ENCODE data around the gene MCF2L2.
"Not testable (repeated sequence)": the region's sequence is repeated elsewhere in the genome, so short reads cannot be mapped to it uniquely, and the experiment has no call there.

Gene MCF2L2

GRCh38 chr3:183443395-183444385 is 15.3 kb upstream of the MCF2L2 start:
- no peak for DNase-seq

GRCh38 chr3:183442994-183443393 is 14.6 kb upstream of the MCF2L2 start:
- no peak for DNase-seq

- not testable (repeated sequence) for DNase-seq
Observed at GRCh38 chr3:183440521-183440920, 12.1 kb upstream of the MCF2L2 start.

- DNase-seq: no peak
Observed at GRCh38 chr3:183439515-183439914, 11.1 kb upstream of the MCF2L2 start.

- no peak for DNase-seq
Observed at GRCh38 chr3:183438735-183439134, 10.3 kb upstream of the MCF2L2 start.

- no peak for DNase-seq
Observed at GRCh38 chr3:183437666-183438564, 9.5 kb upstream of the MCF2L2 start.

GRCh38 chr3:183437061-183437460 is 8.6 kb upstream of the MCF2L2 start:
- DNase-seq: no peak

GRCh38 chr3:183435661-183436060 is 7.2 kb upstream of the MCF2L2 start:
- DNase-seq: no peak

GRCh38 chr3:183434992-183435391 is 6.6 kb upstream of the MCF2L2 start:
- no peak for DNase-seq

- DNase-seq: no peak
Observed at GRCh38 chr3:183434503-183434902, 6.1 kb upstream of the MCF2L2 start.

- peak in 1 of 2 donors; percentile 11 for DNase-seq
Observed at GRCh38 chr3:183430325-183430957, 2.0 kb upstream of the MCF2L2 start.

- DNase-seq: peak in 1 of 2 donors; percentile 18
Observed at GRCh38 chr3:183427876-183428446, 458 bp downstream of the MCF2L2 start.

- no peak for DNase-seq
Observed at GRCh38 chr3:183427196-183427875, 1.1 kb downstream of the MCF2L2 start.

- DNase-seq: not testable (repeated sequence)
Observed at GRCh38 chr3:183418807-183419206, 9.6 kb downstream of the MCF2L2 start.

GRCh38 chr3:183411216-183411922 is 17.1 kb downstream of the MCF2L2 start:
- DNase-seq: no peak

GRCh38 chr3:183410759-183411158 is 17.7 kb downstream of the MCF2L2 start:
- no peak for DNase-seq

- DNase-seq: no peak
Observed at GRCh38 chr3:183410280-183410679, 18.1 kb downstream of the MCF2L2 start.

GRCh38 chr3:183409219-183409618 is 19.2 kb downstream of the MCF2L2 start:
- DNase-seq: no peak

- no peak for DNase-seq
Observed at GRCh38 chr3:183401678-183402077, 26.7 kb downstream of the MCF2L2 start.

GRCh38 chr3:183400352-183400751 is 28.1 kb downstream of the MCF2L2 start:
- DNase-seq: no peak

GRCh38 chr3:183396662-183397391 is 31.6 kb downstream of the MCF2L2 start:
- DNase-seq: no peak
